ENCODE measurements around the gene RUBCN. TPM values are rescaled to one million over a fixed set of nuclear protein-coding genes. Genes with fewer than 3 reads are reported as not detected.
A peak's percentile ranks its signal among the peaks of the same experiment; 100 is the strongest.
"Not testable (repeated sequence)": the region's sequence is repeated elsewhere in the genome, so short reads cannot be mapped to it uniquely, and the experiment has no call there.

The RUBCN gene
- total RNA-seq, 1 donor from 2014 or later: 35.0 TPM

GRCh38 chr3:197661234-197661834 is 75.4 kb downstream of the RUBCN start:
- not testable (repeated sequence) for H3K4me3 Mint-ChIP-seq (ENCODE audit: unreplicated experiment); H3K27ac Mint-ChIP-seq (ENCODE audit: unreplicated experiment); DNase-seq (ENCODE audit: low spot score); H3K9me3 Mint-ChIP-seq (ENCODE audit: unreplicated experiment); H3K4me1 Mint-ChIP-seq (ENCODE audit: unreplicated experiment); H3K36me3 Mint-ChIP-seq (ENCODE audit: low read depth, unreplicated experiment); H3K27me3 Mint-ChIP-seq (ENCODE audit: unreplicated experiment)

DNA sequence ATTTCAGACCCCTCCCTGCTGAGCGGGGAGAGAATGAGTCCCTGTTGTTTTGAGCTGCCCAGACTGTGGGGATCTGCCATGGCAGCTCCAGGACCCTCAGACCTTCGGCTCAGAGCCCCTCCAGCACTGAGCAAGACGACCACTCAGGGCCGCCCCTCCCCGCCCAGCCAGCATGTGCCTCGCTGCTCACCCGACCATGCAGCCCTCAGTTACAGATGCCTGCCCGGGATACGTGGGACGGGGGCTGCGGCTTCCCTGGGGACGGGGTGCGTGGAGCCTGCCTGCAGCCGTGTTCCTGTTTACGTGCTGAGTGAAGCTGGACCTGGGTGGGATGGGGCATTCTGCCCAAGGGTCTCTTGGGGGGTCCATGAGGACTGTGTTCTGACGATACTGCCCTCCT is 77.0 kb downstream of the RUBCN start:
- not testable (repeated sequence) for H3K4me1 Mint-ChIP-seq (ENCODE audit: unreplicated experiment); H3K27ac Mint-ChIP-seq (ENCODE audit: unreplicated experiment); H3K36me3 Mint-ChIP-seq (ENCODE audit: low read depth, unreplicated experiment); H3K27me3 Mint-ChIP-seq (ENCODE audit: unreplicated experiment); H3K9me3 Mint-ChIP-seq (ENCODE audit: unreplicated experiment); H3K4me3 Mint-ChIP-seq (ENCODE audit: unreplicated experiment); DNase-seq (ENCODE audit: low spot score)

DNA sequence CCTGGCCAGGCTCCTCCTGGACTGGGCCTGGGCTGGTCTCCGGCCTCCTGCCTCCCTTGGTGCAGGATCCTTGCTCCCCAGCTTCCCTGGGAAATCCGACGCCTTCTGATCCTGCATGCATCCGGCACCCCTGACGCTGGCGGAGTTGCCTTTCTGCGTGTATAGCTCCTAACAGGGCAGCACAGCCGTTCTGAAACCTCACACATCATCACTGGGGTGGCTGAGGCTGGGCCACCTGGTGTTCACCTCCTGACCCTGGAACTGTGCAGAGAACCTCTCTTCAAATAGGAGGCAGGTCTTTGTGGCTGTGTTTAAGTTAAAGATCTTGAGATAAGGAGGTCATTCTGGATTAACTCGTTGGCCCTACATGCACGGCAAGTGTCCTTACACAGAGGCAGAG is 77.6 kb downstream of the RUBCN start:
- not testable (repeated sequence) for DNase-seq (ENCODE audit: low spot score)

DNA sequence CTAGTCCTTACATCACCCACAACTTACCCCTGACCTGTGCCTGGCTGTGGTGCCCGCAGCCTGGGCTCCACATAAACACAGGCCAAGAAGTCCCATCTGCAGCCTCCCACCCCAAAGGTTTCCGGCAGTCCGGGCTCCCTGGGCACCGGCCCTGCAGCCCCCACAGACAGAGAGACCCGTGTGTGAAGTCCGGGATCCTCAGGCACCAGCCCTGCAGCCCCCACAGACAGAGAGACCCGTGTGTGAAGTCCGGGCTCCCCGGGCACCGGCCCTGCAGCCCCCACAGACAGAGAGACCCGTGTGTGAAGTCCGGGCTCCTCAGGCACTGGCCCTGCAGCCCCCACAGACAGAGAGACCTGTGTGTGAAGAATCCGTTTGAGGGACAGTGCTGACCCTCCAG is 78.0 kb downstream of the RUBCN start:
- H3K9me3 Mint-ChIP-seq (ENCODE audit: unreplicated experiment); DNase-seq (ENCODE audit: low spot score); H3K27ac Mint-ChIP-seq (ENCODE audit: unreplicated experiment); H3K4me1 Mint-ChIP-seq (ENCODE audit: unreplicated experiment); H3K4me3 Mint-ChIP-seq (ENCODE audit: unreplicated experiment); H3K36me3 Mint-ChIP-seq (ENCODE audit: low read depth, unreplicated experiment); H3K27me3 Mint-ChIP-seq (ENCODE audit: unreplicated experiment): not testable (repeated sequence)

More for the DNA sequence above, 77.6 kb downstream of the RUBCN start:
- not testable (repeated sequence) for H3K27me3 Mint-ChIP-seq (ENCODE audit: unreplicated experiment); H3K36me3 Mint-ChIP-seq (ENCODE audit: low read depth, unreplicated experiment); H3K27ac Mint-ChIP-seq (ENCODE audit: unreplicated experiment); H3K4me1 Mint-ChIP-seq (ENCODE audit: unreplicated experiment); H3K4me3 Mint-ChIP-seq (ENCODE audit: unreplicated experiment); H3K9me3 Mint-ChIP-seq (ENCODE audit: unreplicated experiment)

DNA sequence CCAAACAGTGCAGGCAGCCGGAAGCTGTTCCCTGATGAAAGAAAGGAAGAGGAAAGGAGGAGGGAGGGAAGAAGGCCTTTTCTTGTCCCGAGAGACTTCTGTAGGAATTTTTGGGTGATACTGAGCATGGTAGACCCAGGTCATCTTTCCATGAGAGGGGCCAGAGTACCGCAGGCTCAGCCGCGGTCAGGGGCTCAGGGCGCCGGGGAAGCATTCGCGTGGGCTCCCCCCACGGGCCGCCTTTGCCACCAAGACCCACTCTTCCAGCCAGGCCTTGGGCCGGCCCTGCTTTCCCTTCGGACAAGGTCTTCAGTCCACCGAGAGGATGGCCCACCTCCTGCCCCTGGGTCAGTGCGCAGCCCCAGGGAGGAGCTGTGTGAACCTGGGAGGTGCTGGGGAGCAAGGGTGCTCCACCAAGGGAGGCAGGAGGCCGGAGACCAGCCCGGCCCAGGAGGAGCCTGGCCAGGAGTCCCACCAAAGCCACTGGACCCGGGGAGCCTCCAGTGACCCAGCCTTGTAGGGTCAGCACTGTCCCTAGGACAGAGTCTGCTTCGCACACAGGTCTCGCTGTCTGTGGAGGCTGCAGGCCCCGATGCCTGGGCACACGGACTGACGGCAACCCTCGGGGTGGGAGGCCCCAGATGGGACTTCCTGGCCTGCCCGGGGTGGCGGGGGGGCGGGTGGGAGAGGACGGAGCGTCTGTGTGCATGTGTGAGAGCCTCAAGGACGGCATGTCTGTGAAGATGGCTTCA is 79.0 kb downstream of the RUBCN start:
- H3K36me3 Mint-ChIP-seq (ENCODE audit: low read depth, unreplicated experiment); H3K27me3 Mint-ChIP-seq (ENCODE audit: unreplicated experiment); H3K9me3 Mint-ChIP-seq (ENCODE audit: unreplicated experiment); H3K27ac Mint-ChIP-seq (ENCODE audit: unreplicated experiment); DNase-seq (ENCODE audit: low spot score); H3K4me1 Mint-ChIP-seq (ENCODE audit: unreplicated experiment); H3K4me3 Mint-ChIP-seq (ENCODE audit: unreplicated experiment): not testable (repeated sequence)

GRCh38 chr3:197656960-197657359 is 79.7 kb downstream of the RUBCN start:
- not testable (repeated sequence) for H3K27me3 Mint-ChIP-seq (ENCODE audit: unreplicated experiment); H3K27ac Mint-ChIP-seq (ENCODE audit: unreplicated experiment); H3K4me1 Mint-ChIP-seq (ENCODE audit: unreplicated experiment); H3K4me3 Mint-ChIP-seq (ENCODE audit: unreplicated experiment); H3K9me3 Mint-ChIP-seq (ENCODE audit: unreplicated experiment); H3K36me3 Mint-ChIP-seq (ENCODE audit: low read depth, unreplicated experiment); DNase-seq (ENCODE audit: low spot score)

- not testable (repeated sequence) for DNase-seq (ENCODE audit: low spot score); H3K4me3 Mint-ChIP-seq (ENCODE audit: unreplicated experiment); H3K27ac Mint-ChIP-seq (ENCODE audit: unreplicated experiment); H3K4me1 Mint-ChIP-seq (ENCODE audit: unreplicated experiment); H3K27me3 Mint-ChIP-seq (ENCODE audit: unreplicated experiment); H3K36me3 Mint-ChIP-seq (ENCODE audit: low read depth, unreplicated experiment); H3K9me3 Mint-ChIP-seq (ENCODE audit: unreplicated experiment)
Observed at GRCh38 chr3:197656129-197656528, 80.6 kb downstream of the RUBCN start.

- H3K36me3 Mint-ChIP-seq (ENCODE audit: low read depth, unreplicated experiment); DNase-seq (ENCODE audit: low spot score); H3K4me1 Mint-ChIP-seq (ENCODE audit: unreplicated experiment); H3K27me3 Mint-ChIP-seq (ENCODE audit: unreplicated experiment); H3K4me3 Mint-ChIP-seq (ENCODE audit: unreplicated experiment); H3K27ac Mint-ChIP-seq (ENCODE audit: unreplicated experiment); H3K9me3 Mint-ChIP-seq (ENCODE audit: unreplicated experiment): not testable (repeated sequence)
Observed at GRCh38 chr3:197654998-197655330, 81.7 kb downstream of the RUBCN start.

- H3K4me1 Mint-ChIP-seq (ENCODE audit: unreplicated experiment); H3K27me3 Mint-ChIP-seq (ENCODE audit: unreplicated experiment); H3K9me3 Mint-ChIP-seq (ENCODE audit: unreplicated experiment); H3K4me3 Mint-ChIP-seq (ENCODE audit: unreplicated experiment); H3K36me3 Mint-ChIP-seq (ENCODE audit: low read depth, unreplicated experiment); H3K27ac Mint-ChIP-seq (ENCODE audit: unreplicated experiment): not testable (repeated sequence)
- DNase-seq (ENCODE audit: low spot score): peak; percentile 56
Observed at GRCh38 chr3:197654090-197654997, 82.4 kb downstream of the RUBCN start.

- H3K4me3 Mint-ChIP-seq (ENCODE audit: unreplicated experiment); H3K27me3 Mint-ChIP-seq (ENCODE audit: unreplicated experiment); H3K36me3 Mint-ChIP-seq (ENCODE audit: low read depth, unreplicated experiment); H3K27ac Mint-ChIP-seq (ENCODE audit: unreplicated experiment); H3K4me1 Mint-ChIP-seq (ENCODE audit: unreplicated experiment); DNase-seq (ENCODE audit: low spot score); H3K9me3 Mint-ChIP-seq (ENCODE audit: unreplicated experiment): not testable (repeated sequence)
Observed at GRCh38 chr3:197652860-197653259, 83.8 kb downstream of the RUBCN start.

DNA sequence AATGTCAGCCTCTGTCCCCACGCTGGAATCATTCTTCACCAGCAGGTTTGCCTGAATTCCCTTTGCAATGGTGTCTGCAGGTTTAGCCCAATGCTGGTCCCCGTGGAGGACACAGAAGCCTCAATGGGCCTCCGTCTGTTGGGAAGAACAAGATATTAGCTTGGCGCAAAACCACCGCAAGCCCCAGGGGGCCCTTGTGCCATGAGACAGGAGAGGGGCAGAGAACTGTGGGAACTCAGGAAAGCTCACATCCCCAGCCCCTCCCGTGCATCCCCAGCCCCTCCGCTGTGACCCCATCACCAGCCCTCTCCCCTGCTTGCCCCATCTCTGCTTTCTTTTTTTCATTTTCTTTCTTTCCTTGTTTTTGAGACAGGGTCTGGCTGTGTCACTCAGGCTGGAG is 89.1 kb downstream of the RUBCN start:
- not testable (repeated sequence) for H3K27me3 Mint-ChIP-seq (ENCODE audit: unreplicated experiment); H3K9me3 Mint-ChIP-seq (ENCODE audit: unreplicated experiment); H3K27ac Mint-ChIP-seq (ENCODE audit: unreplicated experiment); DNase-seq (ENCODE audit: low spot score); H3K36me3 Mint-ChIP-seq (ENCODE audit: low read depth, unreplicated experiment); H3K4me1 Mint-ChIP-seq (ENCODE audit: unreplicated experiment); H3K4me3 Mint-ChIP-seq (ENCODE audit: unreplicated experiment)

DNA sequence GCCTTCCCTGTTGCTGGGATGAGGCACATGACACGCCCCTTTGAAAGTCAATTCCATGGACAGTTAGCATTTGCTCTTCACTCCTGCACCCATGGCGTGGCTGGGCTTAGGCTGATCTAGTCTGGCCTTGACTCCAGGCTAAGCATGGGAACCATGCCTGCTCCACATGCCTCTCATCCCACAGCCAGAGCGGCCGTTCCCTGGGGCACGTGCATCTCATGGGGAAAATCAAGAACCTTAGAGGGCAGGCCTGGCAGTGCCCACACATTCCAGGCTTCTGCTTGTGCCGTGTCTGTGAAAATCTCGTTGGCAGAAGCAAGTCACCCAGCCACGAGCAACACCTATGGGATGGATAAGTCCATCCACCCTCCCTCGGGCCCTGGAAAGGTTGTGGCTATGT is 89.5 kb downstream of the RUBCN start:
- H3K4me3 Mint-ChIP-seq (ENCODE audit: unreplicated experiment); H3K27me3 Mint-ChIP-seq (ENCODE audit: unreplicated experiment); H3K9me3 Mint-ChIP-seq (ENCODE audit: unreplicated experiment); H3K36me3 Mint-ChIP-seq (ENCODE audit: low read depth, unreplicated experiment); H3K27ac Mint-ChIP-seq (ENCODE audit: unreplicated experiment); DNase-seq (ENCODE audit: low spot score); H3K4me1 Mint-ChIP-seq (ENCODE audit: unreplicated experiment): not testable (repeated sequence)
